CD4-positive, alpha-beta T cell treated with Interleukin-2 at 100 ng/mL for 4 hours (primary cell): ENCODE data around the gene WASF2.

Experiments
- DNase-seq: peaks from one replicate; pipeline ENCODE4 v3.0.0-alpha.2; 2020; ENCODE audit warnings: low spot score

The WASF2 gene

DNA sequence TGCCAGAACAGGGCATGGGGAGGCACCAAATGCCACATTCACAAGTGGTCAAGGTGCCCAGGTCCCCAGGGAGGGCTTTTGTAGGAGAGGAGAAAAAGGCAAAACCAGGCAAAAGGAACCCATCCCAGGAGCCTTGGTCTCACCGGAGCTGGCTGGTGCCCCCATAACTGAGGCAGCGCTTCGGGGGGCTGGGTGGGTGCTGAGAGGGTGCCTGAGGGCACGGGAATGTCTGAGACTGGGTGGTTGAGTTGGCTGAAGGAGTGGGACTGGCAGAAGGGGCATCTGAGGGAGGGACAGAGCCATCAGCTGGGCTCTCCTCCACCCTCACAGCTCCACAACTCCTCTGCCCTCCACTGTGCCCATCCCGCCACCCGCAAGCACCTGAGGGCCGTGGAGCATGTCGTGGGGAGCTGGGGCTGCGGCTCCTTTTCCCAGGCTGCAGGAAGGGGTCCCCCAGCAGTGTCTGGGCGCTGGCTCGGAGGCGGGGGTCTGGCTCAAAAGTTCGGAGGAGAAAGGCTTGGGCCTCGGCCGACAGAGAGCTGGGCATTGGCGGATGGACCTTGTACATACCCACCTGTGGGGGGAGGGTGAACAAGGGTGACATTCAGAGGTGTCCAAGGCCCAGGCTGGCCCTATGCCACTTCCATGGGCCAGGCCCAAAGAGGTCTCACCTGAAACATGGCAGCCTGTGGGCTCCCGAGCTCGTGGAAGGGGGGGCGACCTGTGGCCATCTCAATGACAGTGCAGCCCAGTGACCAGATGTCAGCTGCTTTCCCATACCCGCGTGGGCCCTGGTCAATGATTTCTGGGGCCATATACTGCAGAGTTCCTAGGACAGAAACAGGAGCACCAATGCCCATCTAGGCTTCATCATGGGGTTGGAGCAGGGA, 131.7 kb downstream of the WASF2 start:
- DNase-seq: no peak

DNA sequence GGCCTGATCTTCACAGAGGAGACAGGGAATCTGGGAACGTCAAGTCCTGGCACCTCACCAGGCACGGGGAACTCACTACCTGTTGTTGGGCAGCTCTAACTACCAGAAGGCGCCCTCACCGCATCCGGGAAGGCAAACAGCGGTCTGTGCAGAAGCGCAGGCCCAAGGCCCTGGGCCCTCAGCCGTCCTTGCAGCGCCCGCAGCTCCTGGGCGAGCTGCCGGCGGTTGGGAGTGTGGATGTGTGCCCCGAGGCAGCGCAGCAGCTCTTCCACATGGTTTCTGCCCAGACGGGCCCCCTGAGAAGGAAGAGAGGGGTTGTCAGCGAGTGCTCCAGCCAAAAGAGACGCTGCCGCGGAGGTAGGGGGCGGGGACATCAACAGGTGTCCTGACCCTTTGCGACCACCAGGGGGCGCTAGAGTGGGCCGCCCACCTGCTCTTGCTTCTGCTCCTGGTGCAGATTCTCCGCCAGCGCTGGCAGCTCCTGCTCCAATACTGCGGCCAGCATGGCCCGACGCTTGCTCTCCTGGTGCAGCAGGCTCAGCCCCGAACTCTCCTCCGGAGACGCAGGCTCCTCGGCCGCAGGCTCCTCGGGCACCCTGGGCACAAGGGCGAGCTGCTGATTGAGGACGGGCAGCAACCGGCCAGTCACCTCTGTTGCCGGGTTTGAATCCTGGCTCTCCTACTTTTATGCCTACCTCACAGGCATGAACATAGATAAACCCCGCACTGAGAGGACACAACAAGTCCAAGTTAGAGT, 132.5 kb downstream of the WASF2 start:
- DNase-seq: peak; percentile 84

DNA sequence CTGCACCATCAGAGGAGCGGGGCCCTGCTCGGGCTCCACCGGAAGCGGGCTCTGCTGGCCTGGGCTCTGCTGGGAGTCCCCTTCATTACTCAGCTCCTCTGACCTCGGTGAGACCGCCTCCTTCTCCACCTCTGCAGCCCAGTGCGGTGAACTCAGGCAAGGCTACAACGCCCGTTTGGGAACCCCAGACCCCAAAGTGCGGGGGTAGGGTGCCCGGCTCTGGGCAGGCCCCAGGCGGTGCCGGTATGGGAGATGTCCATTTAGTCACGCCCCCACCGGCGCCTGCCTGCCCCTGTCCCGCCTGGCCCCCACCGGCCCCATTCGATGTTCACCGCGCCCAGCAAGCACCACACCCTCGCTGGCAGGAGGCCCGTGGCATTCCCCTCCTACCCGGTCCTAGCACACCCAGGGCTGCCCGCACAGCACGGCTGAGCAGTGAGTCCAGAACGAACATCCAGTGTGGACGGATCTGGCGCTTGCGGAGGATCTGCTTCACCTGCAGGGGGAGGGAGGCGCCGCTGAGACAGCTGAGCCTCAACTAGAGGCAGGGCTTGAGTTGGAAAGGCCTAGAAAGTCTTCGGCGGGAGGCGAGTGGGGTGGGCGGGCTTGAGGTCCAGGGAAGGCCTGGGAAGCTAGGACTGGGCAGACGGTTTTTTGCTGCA, 133.2 kb downstream of the WASF2 start:
- DNase-seq: peak; percentile 59

DNA sequence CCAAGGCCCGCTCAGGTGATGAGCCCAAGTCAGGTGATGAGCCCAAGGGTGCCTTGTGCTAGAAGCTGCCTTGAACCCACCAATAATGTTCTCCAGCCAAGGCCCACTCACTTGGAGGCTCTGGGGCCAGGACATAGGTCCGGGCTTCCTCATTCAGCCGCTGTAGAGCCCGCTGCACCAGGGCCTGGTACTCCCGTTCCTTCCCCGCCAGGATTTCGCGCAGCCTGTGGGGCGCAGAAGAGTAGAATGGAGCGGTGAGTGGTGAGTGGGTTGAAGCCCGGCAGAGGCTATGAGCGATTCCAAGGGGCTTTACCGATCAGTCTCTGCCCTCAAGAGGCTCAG, 133.7 kb downstream of the WASF2 start:
- no peak for DNase-seq

DNA sequence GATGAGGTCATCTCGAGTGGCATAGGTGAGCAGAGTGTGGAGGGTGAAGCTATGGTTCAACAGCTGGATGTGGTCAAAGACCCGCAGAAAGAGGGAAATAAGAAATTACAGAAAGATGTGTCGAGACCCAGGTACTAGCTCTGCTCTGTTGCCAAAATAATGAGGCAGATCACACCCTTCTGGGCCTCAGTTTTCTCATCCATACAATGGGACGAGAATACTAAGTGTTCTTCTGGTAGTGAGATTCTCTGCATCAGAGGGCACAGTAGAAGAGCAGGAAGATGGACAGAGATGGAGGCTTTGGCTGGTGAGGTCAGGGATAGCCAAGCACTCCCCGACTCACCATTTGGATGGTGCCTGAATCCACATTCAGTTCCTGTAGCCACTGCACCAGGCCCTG, 134.3 kb downstream of the WASF2 start:
- no peak for DNase-seq
